Retina (tissue), 1 donor: ENCODE results near the gene CAMK1D.

Experiments used
- DNase-seq: peaks from one replicate; pipeline ENCODE4 v3.0.0-alpha.2; 2016

Gene CAMK1D

DNA sequence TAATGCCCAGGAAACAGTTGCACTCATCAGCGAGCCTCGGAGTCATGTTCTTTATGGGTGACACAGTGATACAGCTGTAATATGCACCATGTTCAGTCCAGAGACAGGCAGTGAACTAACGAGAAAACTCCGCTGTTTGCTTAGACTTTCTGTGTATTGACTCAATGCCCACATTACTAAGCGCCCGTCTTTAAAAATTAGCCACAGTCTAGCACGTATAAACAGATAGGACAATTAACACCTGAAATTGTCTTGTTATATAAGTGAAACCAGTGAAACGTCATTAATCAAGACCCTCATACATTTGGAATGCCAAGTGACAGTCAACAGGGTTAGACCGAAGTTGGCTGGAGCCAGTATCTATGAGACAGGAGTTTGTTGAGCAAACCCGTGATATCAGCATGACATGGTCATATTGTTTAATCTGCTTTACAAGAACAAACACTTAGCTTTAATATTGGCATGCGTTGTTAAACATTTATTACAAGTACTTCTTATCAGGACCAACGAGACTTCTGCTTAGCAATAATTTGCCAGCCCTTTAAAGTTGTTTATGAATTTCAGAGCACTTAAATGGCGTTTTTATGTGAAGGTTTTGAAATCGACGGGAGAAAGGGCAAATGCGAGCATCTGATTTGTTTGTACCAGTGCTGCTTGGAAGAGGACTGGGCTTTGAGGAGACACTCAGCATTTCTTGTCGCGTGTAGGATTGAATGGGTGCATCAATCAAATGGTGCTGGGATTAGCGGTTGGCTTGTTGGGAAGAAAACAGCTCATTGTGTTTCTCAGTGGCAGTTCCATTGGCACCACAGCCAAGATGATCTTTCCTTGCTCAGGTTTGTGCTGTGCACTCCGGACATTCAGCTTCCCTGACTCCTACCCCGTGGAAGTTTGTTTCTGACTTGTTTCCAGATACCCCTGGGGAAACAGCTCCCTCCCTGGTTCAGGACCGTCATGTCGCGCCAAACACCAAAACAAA lies 56.3 kb downstream of the CAMK1D start:
- DNase-seq, result no peak

GRCh38 chr10:12406764-12407400 lies 57.5 kb downstream of the CAMK1D start:
- no peak for DNase-seq

- no peak for DNase-seq
Measured at GRCh38 chr10:12408472-12408871, 59.1 kb downstream of the CAMK1D start.

- no peak for DNase-seq
Measured at GRCh38 chr10:12409161-12409560, 59.8 kb downstream of the CAMK1D start.

DNA sequence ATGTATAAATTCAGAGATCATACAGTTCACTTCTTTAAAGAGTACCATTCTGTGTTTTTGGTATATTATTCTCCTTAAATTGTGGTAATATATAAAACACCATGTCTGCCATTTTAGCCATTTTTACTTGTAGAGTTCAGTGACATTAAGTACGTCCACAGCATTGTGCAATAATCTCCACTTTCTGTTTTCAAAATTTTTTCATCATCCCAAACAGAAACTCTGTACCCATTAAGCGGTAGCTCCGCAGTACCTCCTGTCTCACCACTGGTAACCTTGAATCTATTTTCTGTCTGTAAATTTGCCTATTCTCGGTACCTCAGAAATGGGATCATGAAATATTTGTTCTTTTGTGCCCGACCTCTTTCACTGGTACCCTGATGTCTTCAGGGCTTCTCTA lies 60.3 kb downstream of the CAMK1D start:
- no peak for DNase-seq

DNA sequence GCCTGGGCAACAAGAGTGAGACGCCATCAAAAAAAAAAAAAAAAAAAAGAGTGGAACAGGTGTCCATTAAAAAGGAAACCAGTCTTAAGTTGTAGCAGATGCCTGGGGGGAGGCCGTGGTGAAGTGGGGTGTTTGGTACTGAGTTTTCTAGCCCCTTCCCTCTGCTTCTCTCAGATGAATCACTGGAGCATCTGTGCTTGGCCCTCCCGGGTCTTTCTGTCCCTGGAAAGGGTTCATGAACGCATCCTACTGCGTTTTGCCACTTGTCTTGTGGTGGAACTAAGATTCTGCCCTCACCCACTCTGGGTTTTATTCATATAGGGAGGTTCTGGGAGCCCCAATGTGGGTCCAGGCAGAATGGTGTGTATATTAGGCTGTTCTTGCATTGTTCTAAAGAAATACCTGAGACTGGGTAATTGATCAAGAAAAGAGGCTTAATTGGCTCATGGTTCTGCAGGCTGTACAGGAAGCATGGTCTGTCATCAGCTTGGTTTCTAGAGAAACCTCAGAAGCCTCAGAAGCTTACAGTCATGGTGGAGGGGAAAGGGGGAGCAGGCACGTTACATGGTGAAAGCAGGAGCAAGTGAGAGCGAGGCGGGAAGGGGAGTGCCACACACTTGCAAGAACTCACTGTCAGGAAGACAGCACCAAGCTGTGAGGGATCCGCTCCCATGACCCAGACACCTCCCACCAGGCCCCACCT lies 63.5 kb downstream of the CAMK1D start:
- DNase-seq, result no peak

DNA sequence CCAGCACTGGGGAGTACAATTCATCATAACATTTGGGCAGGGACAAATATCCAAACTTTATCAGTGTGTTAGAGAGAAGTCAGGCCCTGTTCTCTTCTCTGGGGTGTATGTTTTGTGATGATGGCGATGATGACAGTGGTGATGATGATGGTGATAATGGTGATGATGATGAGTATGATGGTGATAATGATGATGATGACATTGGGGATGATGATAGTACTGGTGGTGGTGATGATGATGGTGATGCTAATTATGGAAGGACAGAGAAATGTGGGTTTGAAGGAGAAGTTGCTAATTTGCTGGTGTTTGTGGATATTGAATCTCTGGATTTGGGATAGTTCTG lies 64.0 kb downstream of the CAMK1D start:
- no peak for DNase-seq

GRCh38 chr10:12414278-12414989 lies 65.1 kb downstream of the CAMK1D start:
- DNase-seq, result no peak

GRCh38 chr10:12416344-12417050 lies 67.2 kb downstream of the CAMK1D start:
- DNase-seq, result no peak

GRCh38 chr10:12417331-12417730 lies 68.0 kb downstream of the CAMK1D start:
- no peak for DNase-seq

DNA sequence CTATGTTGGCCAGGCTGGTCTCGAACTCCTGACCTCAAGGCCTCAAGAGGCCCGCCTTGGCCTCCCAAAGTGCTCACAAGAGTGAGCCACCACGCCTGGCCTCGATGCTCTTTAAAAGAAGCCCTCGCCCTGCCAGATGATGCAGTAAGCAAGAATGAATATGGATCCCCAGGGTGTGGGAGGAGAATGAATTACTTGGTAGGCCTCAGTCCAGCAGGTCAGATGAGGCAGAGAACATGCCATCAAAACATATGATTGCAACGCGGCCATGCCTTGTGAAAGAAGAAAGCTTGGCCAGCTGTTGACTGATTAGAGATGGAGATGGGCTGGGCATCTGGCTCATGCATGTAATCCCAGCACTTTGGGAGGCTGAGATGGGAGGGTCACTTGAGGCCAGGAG lies 68.7 kb downstream of the CAMK1D start:
- no peak for DNase-seq

DNA sequence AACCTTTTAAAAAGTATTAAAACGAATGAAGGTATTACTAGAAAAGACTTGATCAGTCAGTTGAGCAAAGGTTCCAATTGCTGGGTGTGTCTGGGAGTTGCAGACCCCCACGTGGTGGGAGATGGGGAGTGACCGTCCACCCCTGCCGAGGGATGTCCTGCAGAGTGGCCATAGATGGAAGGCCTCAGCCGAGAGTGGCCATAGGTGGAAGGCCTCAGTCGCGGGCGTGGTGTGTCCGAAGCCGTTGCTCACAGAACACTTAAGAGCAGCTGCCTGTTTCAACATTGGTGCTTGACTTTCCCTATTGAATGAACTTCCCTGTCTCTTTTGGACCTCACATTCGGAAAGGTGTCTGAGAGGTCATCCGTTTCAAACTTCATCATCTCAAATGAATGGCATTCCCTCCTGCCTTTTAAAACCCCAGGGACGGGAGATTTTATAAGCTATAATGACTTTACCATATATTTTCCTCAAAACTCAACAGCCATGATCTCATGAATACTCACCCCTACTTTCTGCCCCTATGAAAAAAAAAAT lies 69.4 kb downstream of the CAMK1D start:
- no peak for DNase-seq

GRCh38 chr10:12419262-12419847 lies 70.0 kb downstream of the CAMK1D start:
- DNase-seq, result no peak

- DNase-seq, result no peak
Measured at GRCh38 chr10:12420530-12421120, 71.3 kb downstream of the CAMK1D start.

- no peak for DNase-seq
Measured at GRCh38 chr10:12422189-12422588, 72.8 kb downstream of the CAMK1D start.

DNA sequence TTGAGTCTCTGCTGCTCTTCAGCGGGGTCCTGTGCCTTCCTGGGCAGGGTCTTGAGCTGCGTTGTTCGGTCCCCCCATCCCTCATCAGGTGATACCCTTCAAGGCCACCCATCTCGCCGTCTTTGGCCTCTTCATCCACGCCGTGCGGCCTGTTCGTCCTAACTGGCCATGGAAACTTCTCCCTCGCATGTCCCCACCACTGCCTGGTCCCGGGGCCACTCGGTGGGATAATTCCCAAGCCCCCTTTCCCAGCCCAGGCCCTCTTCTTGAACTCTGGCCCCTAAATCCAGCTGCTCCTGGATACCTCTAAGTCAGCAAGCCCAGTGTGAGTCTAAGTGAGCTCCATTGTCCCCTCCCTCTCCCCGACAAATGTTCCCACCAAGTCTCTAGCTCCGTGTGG lies 74.5 kb downstream of the CAMK1D start:
- DNase-seq, result no peak

- no peak for DNase-seq
Measured at GRCh38 chr10:12427276-12427675, 77.9 kb downstream of the CAMK1D start.

DNA sequence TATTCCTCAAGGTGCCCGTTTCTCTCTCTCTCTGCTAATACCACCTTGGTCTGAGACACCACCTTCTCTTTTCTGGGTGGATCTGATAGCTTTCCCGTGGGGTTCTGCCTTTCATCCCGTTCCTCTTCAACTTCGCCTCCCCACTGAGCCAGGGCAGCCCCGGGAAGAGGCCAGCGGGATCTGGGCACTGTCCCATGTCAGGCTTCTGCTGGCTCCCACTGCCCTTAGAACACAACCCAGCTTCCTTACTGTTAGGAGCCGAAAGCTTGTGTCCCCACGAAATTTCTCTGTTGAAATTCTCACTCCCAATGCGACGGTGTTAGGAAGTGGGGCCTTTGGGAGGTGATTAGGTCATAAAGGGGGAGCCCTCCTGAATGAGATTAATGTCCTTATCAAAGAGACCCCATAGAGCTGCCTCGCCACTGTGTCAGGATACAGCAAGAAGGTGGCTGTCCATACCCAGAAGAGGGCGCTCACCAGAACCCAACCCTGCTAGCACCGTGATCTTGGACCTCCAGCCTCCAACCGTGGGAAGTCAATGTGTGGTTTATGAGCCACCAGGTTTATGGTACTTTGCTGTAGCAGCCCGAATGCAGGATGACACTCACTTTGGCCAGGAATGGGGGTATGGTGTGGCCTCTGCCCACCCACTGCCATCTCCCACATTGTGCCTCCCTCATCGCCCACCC lies 79.2 kb downstream of the CAMK1D start:
- no peak for DNase-seq

DNA sequence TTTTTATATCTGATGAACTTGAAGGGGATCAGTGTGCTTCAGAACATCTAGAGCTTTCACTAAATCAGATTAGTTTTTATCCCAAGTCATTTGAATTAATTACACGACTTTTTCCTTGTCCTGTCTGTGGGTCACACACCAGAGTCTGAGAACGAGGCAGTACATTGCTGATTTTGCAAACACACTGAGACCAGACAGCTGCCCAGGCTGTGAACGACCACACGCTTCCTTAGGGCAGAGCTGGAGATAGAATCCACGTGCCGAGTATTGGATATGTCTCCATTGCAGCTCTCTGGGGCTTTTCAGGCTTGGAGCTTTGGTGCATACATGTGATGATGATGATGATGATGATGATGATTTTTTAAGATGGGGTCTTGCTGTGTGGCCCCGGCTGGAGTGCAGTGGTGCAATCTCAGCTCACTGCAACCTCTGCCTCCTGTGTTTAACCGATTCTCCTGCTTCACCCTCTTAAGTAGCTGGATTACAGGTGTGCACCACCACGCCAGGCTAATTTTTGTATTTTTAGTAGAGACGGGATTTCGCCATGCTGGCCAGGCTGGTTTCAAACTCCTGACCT lies 81.1 kb downstream of the CAMK1D start:
- DNase-seq, result no peak
